SJCRH30 (cell line): Measurements from ENCODE around the gene LARGE2. TPM values are rescaled to one million over a fixed set of nuclear protein-coding genes. Genes with fewer than 3 reads are reported as not detected.
A peak's percentile ranks its signal among the peaks of the same experiment; 100 is the strongest.

ENCODE experiments used
- DNase-seq, 2 experiments: peaks; one replicate each; pipeline ENCODE4 v3.0.0-alpha.2; 2015 to 2020
- H3K27ac ChIP-seq: fragments of 250-450 bp; sonication (Bioruptor Pico); 2 replicates; pipeline ENCODE4 v1.5.1; 2020; ENCODE audit warnings: mild to moderate bottlenecking, moderate library complexity
- H3K27me3 ChIP-seq: fragments of 250-450 bp; sonication (Bioruptor Pico); 2 replicates; pipeline ENCODE4 v1.5.1; 2020; ENCODE audit warnings: mild to moderate bottlenecking, moderate library complexity
- H3K36me3 ChIP-seq: fragments of 250-450 bp; sonication (Bioruptor Pico); 2 replicates; pipeline ENCODE4 v1.5.1; 2020; ENCODE audit warnings: mild to moderate bottlenecking, moderate library complexity
- H3K4me1 ChIP-seq: fragments of 250-450 bp; sonication (Bioruptor Pico); 2 replicates; pipeline ENCODE4 v1.5.1; 2020; ENCODE audit warnings: mild to moderate bottlenecking, moderate library complexity
- H3K4me3 ChIP-seq: fragments of 250-450 bp; sonication (Bioruptor Pico); 2 replicates; pipeline ENCODE4 v1.5.1; 2020; ENCODE audit warnings: mild to moderate bottlenecking, moderate library complexity
- H3K9me3 ChIP-seq: fragments of 250-450 bp; sonication (Bioruptor Pico); replicated peaks from 2 replicates; pipeline ENCODE4 v1.5.1; 2020; ENCODE audit warnings: mild to moderate bottlenecking, moderate library complexity
- total RNA-seq: library from RNA; depleted of rRNA; stranded (reverse); fragments of >200 nt; shearing (Covaris generic); gene quantifications from 2 replicates; pipeline ENCODE4 v1.2.3, GENCODE V29; 2014

LARGE2 gene
- total RNA-seq, 1 experiment from 2014 or later: 0.06 TPM

DNA sequence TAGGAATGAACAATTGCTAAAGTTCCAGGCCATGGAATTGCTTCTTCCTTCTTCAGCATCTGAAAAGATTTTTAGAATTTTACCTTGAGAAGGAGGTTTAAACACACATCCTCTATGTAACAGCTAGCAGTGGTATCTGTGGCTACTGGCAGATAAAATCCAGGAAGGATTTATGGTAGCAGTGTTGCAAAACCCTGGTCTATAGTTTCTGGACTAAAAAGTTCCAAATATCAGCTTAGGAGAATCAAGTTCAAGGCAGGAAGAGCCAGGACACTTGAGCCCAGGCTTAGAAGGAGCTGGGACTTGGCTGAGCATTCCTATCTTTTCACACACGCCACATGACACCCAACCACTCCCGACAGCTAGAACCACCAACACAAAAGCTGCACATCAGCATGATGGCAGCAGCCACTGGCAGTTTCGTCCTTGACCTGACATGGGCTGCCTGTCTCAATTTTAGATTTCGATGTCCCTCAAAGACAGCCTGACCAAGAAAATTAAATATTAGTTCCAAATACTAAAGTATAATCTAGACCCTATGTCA is 14.1 kb downstream of the LARGE2 start:
- no peak for DNase-seq

DNA sequence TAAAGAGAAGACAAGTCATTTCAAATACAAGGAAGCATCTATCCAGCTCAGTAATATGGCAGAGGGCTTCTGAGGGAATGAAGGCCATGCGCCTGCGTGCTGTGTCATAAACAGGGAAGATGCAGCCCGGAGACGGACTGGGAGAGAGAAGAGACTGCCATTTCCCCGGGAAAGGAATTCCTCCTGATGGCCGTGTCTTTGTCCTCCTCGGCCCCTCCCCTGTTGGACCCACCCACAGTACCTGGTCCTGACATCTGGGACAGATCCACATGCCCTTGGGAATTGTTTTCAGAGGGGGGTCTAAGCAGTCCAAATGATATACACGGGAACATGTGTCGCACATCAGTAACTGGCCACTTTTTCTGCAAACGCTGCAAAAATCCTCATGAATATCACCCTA is 15.5 kb downstream of the LARGE2 start:
- H3K27me3 ChIP-seq: no peaks in the 10 kb centered on the region
- H3K27ac ChIP-seq: no peak overlapping the region
- H3K4me1 ChIP-seq: no peaks in the 10 kb centered on the region
- DNase-seq: no peak
- no peak overlapping the region for H3K4me3 ChIP-seq
- H3K9me3 ChIP-seq: no peaks in the 10 kb centered on the region
- no peaks in the 10 kb centered on the region; the same call in 1 of the 2 replicates for H3K36me3 ChIP-seq

More for the DNA sequence above, 14.1 kb downstream of the LARGE2 start:
- Histone ChIP-seq H3K36me3 (no peaks in the 10 kb centered on the region; the same call in 1 of the 2 replicates), H3K27ac (no peak overlapping the region), H3K9me3 (no peaks in the 10 kb centered on the region), H3K4me1 (no peaks in the 10 kb centered on the region), H3K4me3 (no peak overlapping the region), H3K27me3 (no peaks in the 10 kb centered on the region)

DNA sequence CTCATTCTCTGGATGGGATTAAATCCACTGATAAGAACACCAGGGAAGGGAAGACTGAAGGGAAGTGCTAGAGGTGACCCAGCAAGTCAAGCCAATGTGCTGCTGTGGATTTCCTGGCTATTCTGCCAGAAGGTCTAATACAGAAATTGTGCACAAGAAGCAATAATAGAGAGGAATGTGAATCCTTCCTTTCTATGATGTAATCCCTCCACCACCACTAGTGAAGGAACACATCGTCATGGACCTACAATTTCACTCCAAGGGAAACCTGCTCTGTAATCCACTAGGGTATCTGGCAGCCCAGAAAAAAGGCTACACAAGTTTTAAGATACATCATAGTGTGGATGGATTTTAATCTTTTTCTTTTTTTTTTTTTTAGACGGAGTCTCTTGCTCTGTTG is 17.4 kb downstream of the LARGE2 start:
- H3K27me3 ChIP-seq: no peaks in the 10 kb centered on the region
- H3K36me3 ChIP-seq: no peaks in the 10 kb centered on the region; the same call in 1 of the 2 replicates
- DNase-seq: no peak
- no peak overlapping the region for H3K27ac ChIP-seq
- no peaks in the 10 kb centered on the region for H3K9me3 ChIP-seq
- H3K4me3 ChIP-seq: no peak overlapping the region
- no peaks in the 10 kb centered on the region for H3K4me1 ChIP-seq

DNA sequence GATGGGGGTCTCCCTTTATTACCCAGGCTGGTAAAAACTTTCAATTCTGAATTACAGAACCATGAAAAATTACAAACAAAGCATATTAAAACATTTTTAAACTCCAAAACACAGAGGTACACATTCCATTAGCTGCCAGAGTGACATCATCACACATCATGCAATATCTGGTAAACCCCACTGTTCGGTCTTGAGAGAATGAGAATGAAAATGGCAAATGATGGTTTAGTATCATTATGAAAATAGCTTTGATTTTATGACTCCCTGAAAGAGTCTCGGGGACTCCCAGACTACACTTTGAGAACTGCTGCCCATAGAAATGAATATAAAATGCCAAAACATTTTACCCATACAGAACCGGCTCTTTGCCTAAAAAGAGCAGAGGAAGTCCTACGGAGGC is 18.8 kb downstream of the LARGE2 start:
- H3K27me3 ChIP-seq: no peaks in the 10 kb centered on the region
- H3K36me3 ChIP-seq: no peaks in the 10 kb centered on the region
- H3K4me3 ChIP-seq: no peak overlapping the region
- H3K4me1 ChIP-seq: no peaks in the 10 kb centered on the region
- no peaks in the 10 kb centered on the region for H3K9me3 ChIP-seq
- H3K27ac ChIP-seq: no peak overlapping the region
- DNase-seq: no peak

DNA sequence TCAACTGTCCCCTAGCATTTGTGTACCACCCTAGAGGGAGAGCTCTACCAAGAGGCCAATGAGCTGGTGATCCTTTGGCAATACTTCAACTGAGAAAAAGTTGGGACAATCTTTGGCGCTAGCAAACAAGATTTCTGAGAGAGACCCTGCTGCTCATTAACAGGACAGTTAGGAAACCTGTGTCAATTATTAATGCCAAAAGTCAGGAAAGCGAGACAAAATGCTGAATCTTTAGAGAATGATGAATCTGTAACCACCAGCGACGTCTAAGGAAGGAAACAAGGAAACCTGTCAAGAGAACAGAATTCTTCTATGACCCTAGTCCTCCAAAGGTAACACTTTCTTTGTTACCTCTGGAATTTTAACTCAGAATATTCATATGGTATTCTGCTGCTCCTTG is 19.9 kb downstream of the LARGE2 start:
- H3K4me1 ChIP-seq: no peaks in the 10 kb centered on the region
- H3K36me3 ChIP-seq: no peaks in the 10 kb centered on the region
- DNase-seq: no peak
- no peaks in the 10 kb centered on the region for H3K9me3 ChIP-seq
- H3K4me3 ChIP-seq: no peak overlapping the region
- H3K27me3 ChIP-seq: no peaks in the 10 kb centered on the region
- no peak overlapping the region for H3K27ac ChIP-seq

DNA sequence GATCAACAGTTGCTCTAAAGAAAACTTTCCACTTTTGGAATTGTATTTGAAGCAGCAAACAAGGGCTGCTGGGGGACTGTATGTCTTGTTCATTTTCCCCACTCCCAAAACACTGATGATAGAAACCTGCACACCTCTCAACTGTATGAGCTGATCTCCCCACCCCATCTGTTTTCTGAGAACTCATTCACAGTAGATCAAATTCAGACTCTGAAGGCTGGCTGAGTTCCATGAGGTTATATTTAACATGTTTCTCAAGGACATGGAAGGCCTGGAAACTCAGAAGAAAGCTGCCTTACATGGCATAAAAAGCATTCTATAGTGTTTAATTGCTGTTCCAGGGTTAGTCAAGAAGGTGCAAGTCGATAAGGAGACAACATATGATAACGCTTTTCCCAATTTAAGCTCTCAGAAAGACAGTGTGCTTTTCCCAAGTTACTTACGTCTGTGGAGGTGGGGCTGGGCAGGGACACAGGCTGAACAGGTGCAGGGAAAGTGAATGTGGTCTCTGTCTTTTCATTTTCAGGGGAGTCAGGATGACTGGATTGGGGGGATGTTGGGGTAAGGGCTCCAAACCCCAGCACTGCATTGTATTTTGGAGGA is 23.0 kb downstream of the LARGE2 start:
- Histone ChIP-seq H3K36me3 (no peaks in the 10 kb centered on the region), H3K4me1 (no peaks in the 10 kb centered on the region), H3K4me3 (no peak overlapping the region), H3K9me3 (no peaks in the 10 kb centered on the region), H3K27me3 (no peaks in the 10 kb centered on the region), H3K27ac (no peak overlapping the region)
- DNase-seq: no peak

DNA sequence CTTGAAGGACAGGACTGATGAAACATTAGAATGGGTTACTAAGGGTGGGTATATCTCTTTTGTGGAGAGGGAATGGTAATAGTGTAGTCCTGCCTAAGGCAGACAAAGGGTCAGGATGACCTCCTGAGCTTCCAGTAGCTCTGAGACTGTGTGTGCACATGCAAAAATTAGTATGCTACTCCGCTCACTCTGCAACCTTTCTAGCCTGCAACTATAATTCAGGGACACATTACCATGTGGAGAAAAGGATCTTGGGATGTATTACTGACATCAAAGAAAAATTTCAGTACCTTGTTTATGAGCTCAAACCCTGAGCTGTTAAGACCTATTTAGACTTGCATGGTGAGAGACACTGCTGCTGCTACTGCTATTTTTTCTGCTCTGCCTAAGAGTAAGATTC is 25.4 kb downstream of the LARGE2 start:
- no peak for DNase-seq
- no peak overlapping the region for H3K4me3 ChIP-seq
- no peaks in the 10 kb centered on the region for H3K9me3 ChIP-seq
- H3K4me1 ChIP-seq: no peaks in the 10 kb centered on the region
- H3K36me3 ChIP-seq: no peaks in the 10 kb centered on the region
- no peak overlapping the region for H3K27ac ChIP-seq
- H3K27me3 ChIP-seq: no peaks in the 10 kb centered on the region

DNA sequence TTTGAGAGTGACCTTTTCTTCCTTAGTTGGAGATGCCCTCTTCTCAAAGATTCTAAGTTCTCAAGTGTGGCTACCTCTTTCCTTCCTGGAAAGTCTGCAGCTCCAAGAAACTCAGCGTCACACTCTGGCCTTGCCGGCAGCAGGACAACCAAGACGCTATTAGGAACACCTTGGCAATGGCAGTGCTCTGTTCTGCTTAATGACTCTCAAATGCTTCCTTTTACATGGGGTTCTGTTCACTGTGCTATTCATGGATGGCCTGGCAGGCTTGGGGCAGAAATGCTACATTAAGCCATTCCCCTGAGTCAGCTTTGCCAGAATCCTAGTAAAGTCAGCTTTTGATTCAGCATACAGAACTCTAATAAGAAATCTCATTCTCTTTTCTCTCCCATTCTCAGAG is 25.9 kb downstream of the LARGE2 start:
- Histone ChIP-seq H3K4me3 (no peak overlapping the region), H3K9me3 (no peaks in the 10 kb centered on the region), H3K4me1 (no peaks in the 10 kb centered on the region), H3K27me3 (no peaks in the 10 kb centered on the region), H3K36me3 (no peaks in the 10 kb centered on the region), H3K27ac (no peak overlapping the region)
- DNase-seq: no peak

DNA sequence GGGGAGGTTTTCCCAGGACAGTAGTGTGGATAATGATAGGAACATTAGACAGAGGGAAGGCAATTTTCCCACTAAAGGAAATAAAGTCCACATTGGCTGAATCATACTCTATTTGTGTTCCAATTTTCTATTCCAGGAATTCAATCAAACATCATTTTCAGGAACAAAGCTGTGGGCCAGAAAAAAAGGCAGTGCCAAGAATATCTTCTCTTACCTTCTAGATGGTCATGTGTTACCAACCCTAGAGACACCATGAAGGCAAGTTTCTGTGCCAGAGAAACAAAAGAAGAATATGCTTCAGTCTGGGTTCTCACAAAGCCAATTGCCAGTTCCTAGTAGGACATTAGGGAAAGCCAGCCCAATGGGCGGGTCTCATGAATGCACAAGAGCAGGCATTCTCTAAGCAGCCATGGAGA is 27.5 kb downstream of the LARGE2 start:
- no peak overlapping the region for H3K4me3 ChIP-seq
- no peak for DNase-seq
- no peak overlapping the region for H3K27ac ChIP-seq
- H3K4me1 ChIP-seq: no peaks in the 10 kb centered on the region
- H3K36me3 ChIP-seq: no peaks in the 10 kb centered on the region
- H3K9me3 ChIP-seq: no peaks in the 10 kb centered on the region
- no peaks in the 10 kb centered on the region for H3K27me3 ChIP-seq

DNA sequence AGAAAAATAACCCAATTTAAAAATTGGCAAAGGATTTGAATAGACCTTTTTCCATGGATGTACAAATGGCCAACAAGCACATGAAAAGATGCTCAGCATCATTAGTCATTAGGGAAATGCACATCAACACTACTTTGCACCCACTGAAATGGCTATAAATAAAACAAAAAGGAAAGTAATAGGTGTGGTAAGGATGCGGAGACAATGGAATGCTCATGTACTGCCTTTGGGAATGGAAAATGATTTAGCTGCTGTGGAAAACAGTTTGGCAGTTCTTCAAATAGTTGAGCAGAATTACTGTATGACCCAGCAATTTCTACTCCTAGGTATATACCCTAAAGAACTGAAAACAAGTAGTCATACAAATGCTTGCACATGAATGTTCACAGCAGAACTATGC is 37.4 kb downstream of the LARGE2 start:
- no peak overlapping the region for H3K4me3 ChIP-seq
- no peaks in the 10 kb centered on the region; the same call in 1 of the 2 replicates for H3K9me3 ChIP-seq
- no peak overlapping the region for H3K27ac ChIP-seq
- DNase-seq: no peak
- peaks cover 3% of the 10 kb centered on the region; the same call in 1 of the 2 replicates for H3K36me3 ChIP-seq
- no peaks in the 10 kb centered on the region for H3K27me3 ChIP-seq
- no peaks in the 10 kb centered on the region for H3K4me1 ChIP-seq

DNA sequence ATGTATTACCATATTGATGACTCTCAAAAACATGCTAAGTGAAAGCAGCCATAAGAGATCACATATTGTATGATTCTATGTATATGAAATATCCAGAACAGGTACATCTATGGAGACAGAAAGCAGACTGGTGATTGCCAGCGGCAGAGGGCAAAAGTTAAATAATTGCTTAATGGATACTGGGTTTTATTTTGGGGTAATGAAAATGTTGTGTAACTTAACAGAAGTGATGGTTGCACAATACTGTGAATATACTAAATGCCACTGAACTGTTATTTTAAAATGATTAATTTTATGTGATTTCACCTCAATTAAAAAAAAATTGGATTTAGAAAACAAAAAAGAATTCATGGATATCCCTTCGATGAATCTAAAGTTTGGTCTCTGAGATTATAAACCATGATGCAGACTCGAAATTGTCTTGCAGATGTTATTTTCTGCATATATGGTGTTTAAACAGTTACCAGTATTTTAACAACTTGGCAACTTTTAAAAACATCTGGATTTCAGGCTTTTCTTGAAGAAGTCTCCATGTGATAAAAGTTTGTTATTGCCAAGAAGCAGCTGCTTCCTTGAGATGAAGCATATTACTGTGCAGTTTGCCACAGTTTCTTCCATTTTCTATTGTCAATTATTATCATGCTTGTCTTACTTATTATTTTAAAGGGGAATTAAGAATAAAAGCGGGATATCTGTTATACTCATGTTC is 38.1 kb downstream of the LARGE2 start:
- Histone ChIP-seq H3K27me3 (no peaks in the 10 kb centered on the region), H3K36me3 (peaks cover 3% of the 10 kb centered on the region; the same call in 1 of the 2 replicates), H3K9me3 (no peaks in the 10 kb centered on the region; the same call in 1 of the 2 replicates), H3K4me1 (no peaks in the 10 kb centered on the region), H3K27ac (no peak overlapping the region), H3K4me3 (no peak overlapping the region)
- no peak for DNase-seq

DNA sequence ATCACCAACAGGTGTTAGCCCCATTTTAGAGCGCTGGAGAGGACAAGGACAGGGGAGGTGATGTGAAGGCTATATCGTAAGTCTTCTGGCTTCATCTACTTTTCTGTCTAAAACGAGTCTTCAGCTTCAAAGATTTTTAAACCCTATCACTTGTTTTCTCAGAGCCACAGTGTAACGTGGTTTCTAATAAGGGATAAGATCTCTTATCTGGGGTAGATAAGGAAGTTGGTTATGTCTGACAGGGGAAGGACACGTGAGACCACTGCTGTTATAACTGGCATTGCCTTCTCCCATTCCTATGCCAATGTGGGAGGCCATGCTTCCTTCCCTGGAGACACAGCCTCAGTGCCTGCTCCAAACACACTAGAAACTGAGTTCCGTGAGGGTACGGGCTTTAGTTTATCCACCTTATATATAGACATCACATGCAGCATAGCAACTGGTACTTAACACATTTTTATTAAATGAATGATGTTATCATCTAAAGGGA is 39.3 kb downstream of the LARGE2 start:
- no peak overlapping the region for H3K4me3 ChIP-seq
- DNase-seq: no peak
- H3K27me3 ChIP-seq: no peaks in the 10 kb centered on the region
- H3K36me3 ChIP-seq: peaks cover 3% of the 10 kb centered on the region; the same call in 1 of the 2 replicates
- no peaks in the 10 kb centered on the region; the same call in 1 of the 2 replicates for H3K9me3 ChIP-seq
- H3K4me1 ChIP-seq: no peaks in the 10 kb centered on the region
- no peak overlapping the region for H3K27ac ChIP-seq

DNA sequence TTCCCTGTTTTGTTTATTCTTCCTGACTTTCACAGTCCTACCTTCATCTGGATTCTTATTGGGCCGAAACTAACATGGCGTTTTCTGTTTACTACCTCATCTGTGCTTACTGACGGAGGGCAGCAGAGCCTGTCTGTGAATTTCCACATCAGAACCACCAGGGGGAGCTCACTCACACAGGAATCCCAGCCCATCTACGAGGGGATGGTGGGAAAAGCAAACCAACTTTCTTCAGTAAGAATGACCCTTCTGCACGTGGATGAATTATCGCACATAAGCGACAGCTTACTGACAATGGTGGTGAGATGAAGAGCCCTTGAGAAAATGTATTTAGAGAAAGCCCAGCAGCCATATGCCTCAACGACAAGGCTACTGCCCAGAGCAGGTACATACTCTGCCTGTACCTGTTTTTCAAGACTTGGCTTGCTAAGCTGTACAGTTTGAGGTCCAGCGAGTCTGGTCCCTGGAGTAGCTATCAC is 42.5 kb downstream of the LARGE2 start:
- H3K4me1 ChIP-seq: no peaks in the 10 kb centered on the region
- H3K27me3 ChIP-seq: no peaks in the 10 kb centered on the region
- DNase-seq: peak; percentile 58 to 84
- no peaks in the 10 kb centered on the region for H3K36me3 ChIP-seq
- H3K9me3 ChIP-seq: no peaks in the 10 kb centered on the region
- H3K27ac ChIP-seq: no peak overlapping the region
- H3K4me3 ChIP-seq: no peak overlapping the region

DNA sequence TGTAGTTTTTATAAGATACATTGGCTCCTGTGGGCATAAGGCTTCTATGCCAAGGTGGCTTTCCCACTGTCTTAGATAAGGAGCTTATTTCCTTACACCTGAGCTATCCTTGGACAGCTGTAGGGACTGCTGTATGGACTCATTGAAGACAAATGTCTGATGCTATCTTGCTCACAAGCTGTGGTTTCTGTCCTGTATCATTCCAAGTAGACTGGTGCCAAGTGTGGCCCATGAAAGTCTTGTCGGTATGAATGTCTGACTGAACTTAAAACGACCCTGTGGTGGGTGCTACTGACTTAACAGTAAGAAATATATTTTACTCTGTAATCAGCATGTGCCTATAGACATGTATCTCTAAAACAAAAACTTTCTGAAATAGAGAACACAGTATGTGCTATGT is 45.0 kb downstream of the LARGE2 start:
- H3K4me3 ChIP-seq: no peak overlapping the region
- H3K27ac ChIP-seq: no peak overlapping the region
- no peaks in the 10 kb centered on the region for H3K9me3 ChIP-seq
- no peaks in the 10 kb centered on the region for H3K36me3 ChIP-seq
- H3K27me3 ChIP-seq: no peaks in the 10 kb centered on the region
- DNase-seq: no peak
- H3K4me1 ChIP-seq: no peaks in the 10 kb centered on the region

DNA sequence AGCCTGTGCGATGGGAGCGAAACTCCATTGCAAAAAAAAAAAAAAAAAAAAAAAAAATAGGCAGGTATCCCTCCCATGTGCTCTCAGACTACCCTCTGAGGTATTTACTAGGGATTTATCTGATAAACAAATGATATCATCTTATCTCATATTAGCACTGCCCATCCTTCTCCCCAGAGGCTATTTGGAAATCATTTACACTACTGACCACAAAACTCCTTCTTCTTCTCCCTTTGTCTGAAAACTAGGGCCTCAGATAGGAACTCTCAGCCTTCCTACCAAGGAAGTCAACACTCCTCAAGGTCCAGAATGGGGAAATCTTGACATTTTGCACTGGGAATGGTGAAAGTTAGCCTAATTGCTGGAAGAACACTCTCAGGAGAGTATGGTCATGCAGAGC is 46.4 kb downstream of the LARGE2 start:
- Histone ChIP-seq H3K4me3 (no peak overlapping the region), H3K36me3 (no peaks in the 10 kb centered on the region), H3K27ac (no peak overlapping the region), H3K4me1 (no peaks in the 10 kb centered on the region), H3K9me3 (no peaks in the 10 kb centered on the region), H3K27me3 (no peaks in the 10 kb centered on the region)
- no peak for DNase-seq
